ENCODE results near the gene ZNF75A.

ZNF75A gene

DNA sequence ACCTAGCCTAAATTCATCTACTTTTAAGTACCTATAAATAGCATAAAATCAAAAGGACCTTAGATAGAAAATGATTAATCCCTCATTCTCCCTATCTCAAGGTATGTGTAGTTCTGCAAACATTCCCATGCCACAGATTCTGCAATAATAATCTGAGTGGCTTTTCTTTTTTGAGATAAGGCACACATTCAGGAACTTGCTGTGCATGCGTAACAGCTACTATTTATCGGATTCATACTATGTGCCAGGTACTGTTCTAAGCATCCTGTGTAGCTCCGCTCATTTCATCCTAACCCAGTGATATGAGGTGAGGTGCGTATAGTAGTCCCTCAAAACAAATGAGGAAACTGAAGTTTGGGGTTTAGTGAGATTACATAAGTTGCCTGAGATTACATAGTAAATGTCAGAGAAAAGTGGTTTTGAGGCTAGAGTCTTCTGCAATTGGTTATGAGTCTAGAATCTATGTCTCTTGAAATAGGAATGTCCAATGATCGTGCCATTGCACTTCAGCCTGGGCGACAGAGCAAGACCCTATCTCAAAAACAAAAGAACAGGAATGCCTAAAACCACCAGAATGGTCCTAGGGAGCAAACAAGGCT, 24.0 kb upstream of the ZNF75A start:
- H3K79me2 ChIP-seq (ENCODE audit: low read length), result peaks cover 28% of the 10 kb centered on the region
- TF ChIP-seq EZH2 (optimal IDR thresholded peaks at IDR 0.05; ENCODE audit: low read depth, low read length) (no peak), EZH2phosphoT487 (IDR thresholded peaks at IDR 0.05; ENCODE audit: low read length) (no peak)
- TF ChIP-seq, protein P1, sequence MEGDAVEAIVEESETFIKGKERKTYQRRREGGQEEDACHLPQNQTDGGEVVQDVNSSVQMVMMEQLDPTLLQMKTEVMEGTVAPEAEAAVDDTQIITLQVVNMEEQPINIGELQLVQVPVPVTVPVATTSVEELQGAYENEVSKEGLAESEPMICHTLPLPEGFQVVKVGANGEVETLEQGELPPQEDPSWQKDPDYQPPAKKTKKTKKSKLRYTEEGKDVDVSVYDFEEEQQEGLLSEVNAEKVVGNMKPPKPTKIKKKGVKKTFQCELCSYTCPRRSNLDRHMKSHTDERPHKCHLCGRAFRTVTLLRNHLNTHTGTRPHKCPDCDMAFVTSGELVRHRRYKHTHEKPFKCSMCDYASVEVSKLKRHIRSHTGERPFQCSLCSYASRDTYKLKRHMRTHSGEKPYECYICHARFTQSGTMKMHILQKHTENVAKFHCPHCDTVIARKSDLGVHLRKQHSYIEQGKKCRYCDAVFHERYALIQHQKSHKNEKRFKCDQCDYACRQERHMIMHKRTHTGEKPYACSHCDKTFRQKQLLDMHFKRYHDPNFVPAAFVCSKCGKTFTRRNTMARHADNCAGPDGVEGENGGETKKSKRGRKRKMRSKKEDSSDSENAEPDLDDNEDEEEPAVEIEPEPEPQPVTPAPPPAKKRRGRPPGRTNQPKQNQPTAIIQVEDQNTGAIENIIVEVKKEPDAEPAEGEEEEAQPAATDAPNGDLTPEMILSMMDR (IDR thresholded peaks at IDR 0.05; ENCODE audit: low read length), result no peak
- no peak for DNase-seq
- no peaks in the 10 kb centered on the region for H3F3A ChIP-seq (ENCODE audit: insufficient read depth, low read length)
- H3K4me3 ChIP-seq (ENCODE audit: low read length), result no peak overlapping the region
- H3K9ac ChIP-seq (ENCODE audit: low read length), result no peak overlapping the region
- no peaks in the 10 kb centered on the region for H3K9me2 ChIP-seq (replicated peaks; ENCODE audit: insufficient read depth, low read length)
- H3K4me1 ChIP-seq (ENCODE audit: low read length), result no peaks in the 10 kb centered on the region
- H2AFZ ChIP-seq (ENCODE audit: low read length), result no peak overlapping the region
- H3K9me3 ChIP-seq (replicated peaks; ENCODE audit: insufficient read depth, low read length), result no peaks in the 10 kb centered on the region
- H4K20me1 ChIP-seq (ENCODE audit: insufficient read depth, low read length), result no peaks in the 10 kb centered on the region
- peaks cover 7% of the 10 kb centered on the region for H3K36me3 ChIP-seq (replicated peaks; ENCODE audit: insufficient read depth, low read length)
- peaks cover 25% of the 10 kb centered on the region; the same call in 1 of the 2 replicates for H3K27me3 ChIP-seq (replicated peaks; ENCODE audit: insufficient read depth, low read length)
- H3K4me2 ChIP-seq (ENCODE audit: low read depth, low read length), result no peak overlapping the region
- H3K27ac ChIP-seq (ENCODE audit: low read length), result no peak overlapping the region

DNA sequence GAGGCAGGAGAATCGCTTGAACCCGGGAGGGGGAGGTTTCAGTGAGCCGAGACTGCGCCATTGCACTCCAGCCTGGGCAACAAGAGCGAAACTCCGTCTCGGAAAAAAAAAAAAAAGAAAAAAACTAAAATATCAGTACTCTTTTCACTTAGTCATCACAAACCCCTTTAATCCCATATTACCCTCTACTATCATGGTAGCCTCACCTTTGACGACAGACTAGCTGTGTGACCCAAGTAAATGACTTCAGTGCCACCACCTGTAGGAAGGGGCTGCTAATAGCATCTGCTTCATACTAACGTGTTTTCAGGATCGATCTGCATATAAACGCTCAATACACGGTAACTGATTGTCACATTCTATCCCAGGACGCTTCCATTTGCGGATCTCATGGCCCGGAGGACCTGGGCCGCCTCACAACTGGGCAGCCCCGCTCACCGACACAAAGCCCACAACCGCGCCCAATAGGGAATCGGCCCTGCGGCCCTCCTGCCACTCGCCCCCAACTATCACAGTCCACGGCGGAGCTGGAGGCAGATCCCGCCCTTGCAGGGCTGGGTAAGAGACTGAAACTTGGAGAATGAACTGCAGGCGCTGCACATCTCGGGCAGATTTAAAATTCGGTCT, 23.1 kb upstream of the ZNF75A start:
- peaks cover 10% of the 10 kb centered on the region for H3K36me3 ChIP-seq (replicated peaks; ENCODE audit: insufficient read depth, low read length)
- H3K4me1 ChIP-seq (ENCODE audit: low read length), result no peaks in the 10 kb centered on the region
- H4K20me1 ChIP-seq (ENCODE audit: insufficient read depth, low read length), result no peaks in the 10 kb centered on the region
- no peaks in the 10 kb centered on the region for H3F3A ChIP-seq (ENCODE audit: insufficient read depth, low read length)
- H3K27me3 ChIP-seq (replicated peaks; ENCODE audit: insufficient read depth, low read length), result peaks cover 16% of the 10 kb centered on the region; the same call in 1 of the 2 replicates
- H2AFZ ChIP-seq (ENCODE audit: low read length), result peak overlapping the region; percentile 83
- peak overlapping the region; percentile 92 for H3K4me2 ChIP-seq (ENCODE audit: low read depth, low read length)
- no peaks in the 10 kb centered on the region for H3K9me2 ChIP-seq (replicated peaks; ENCODE audit: insufficient read depth, low read length)
- H3K27ac ChIP-seq (ENCODE audit: low read length), result peak overlapping the region; percentile 90; the same call in 1 of the 2 replicates
- peak overlapping the region; percentile 74 for H3K4me3 ChIP-seq (ENCODE audit: low read length)
- DNase-seq, result no peak
- peaks cover 29% of the 10 kb centered on the region for H3K79me2 ChIP-seq (ENCODE audit: low read length)
- peak overlapping the region; percentile 80 for H3K9ac ChIP-seq (ENCODE audit: low read length)
- no peaks in the 10 kb centered on the region for H3K9me3 ChIP-seq (replicated peaks; ENCODE audit: insufficient read depth, low read length)
- TF ChIP-seq, protein P1 (IDR thresholded peaks at IDR 0.05; ENCODE audit: low read length), result no peak
- TF ChIP-seq EZH2phosphoT487 (IDR thresholded peaks at IDR 0.05; ENCODE audit: low read length) (no peak), EZH2 (optimal IDR thresholded peaks at IDR 0.05; ENCODE audit: low read depth, low read length) (no peak)

DNA sequence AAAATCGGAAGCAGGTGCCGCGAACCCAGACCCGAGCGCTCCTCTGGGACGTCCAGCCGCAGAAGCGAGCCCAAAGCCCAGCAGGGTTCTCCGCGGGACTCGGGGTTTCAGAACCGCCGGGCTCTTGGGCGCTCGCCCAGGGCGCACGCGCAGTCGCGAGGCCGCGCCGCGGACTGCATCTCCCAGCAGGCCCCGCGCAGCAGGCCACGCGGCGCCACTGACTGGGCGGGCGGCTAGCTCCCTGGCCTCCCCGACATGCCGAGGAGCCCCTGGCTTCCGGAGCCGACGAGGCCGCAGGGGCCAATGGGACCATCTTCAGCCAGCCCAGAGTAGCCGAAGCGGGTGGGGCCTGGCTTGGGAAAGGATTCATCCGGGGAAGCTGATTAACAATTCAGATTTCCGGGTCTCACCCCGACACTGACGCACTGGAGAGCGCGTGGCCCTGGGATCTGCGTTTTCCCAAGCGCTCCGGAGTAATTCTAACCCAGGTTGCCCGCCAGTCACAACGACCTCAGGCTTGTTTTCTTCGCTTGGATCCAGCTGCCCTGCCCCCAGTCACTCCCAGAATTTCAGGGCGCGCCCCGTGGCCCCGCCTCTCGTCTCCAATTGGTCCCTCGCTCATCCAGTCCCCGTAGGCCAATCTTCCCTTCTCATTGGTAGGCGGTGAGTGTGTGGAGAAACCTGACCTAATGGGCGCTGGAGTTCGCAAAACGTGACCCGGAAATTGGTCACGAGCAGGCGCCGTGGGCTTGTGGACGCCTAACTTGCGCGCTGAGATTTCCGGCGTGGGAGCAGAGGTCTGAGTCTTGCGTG, 22.4 kb upstream of the ZNF75A start, which contains the start of gene ZNF263:
TSS of gene ZNF263 (plus strand) at position 762 of the 813 bp plus-strand sequence. CDS start 328 bp downstream, outside the sequence.
- Histone ChIP-seq H3K4me3 (ENCODE audit: low read length) (peak within 1 kb of the TSS; percentile 74), H3K79me2 (ENCODE audit: low read length) (peaks cover 29% of the 10 kb centered on the region), H3K4me1 (ENCODE audit: low read length) (no peaks in the 10 kb centered on the region), H3K4me2 (ENCODE audit: low read depth, low read length) (peak within 1 kb of the TSS; percentile 92), H3K9ac (ENCODE audit: low read length) (peak within 1 kb of the TSS; percentile 80), H3F3A (ENCODE audit: insufficient read depth, low read length) (no peaks in the 10 kb centered on the region), H3K36me3 (replicated peaks; ENCODE audit: insufficient read depth, low read length) (peaks cover 10% of the 10 kb centered on the region), H3K9me3 (replicated peaks; ENCODE audit: insufficient read depth, low read length) (no peaks in the 10 kb centered on the region), H3K9me2 (replicated peaks; ENCODE audit: insufficient read depth, low read length) (no peaks in the 10 kb centered on the region), H2AFZ (ENCODE audit: low read length) (peak within 1 kb of the TSS; percentile 83), H3K27me3 (replicated peaks; ENCODE audit: insufficient read depth, low read length) (peaks cover 8% of the 10 kb centered on the region; the same call in 1 of the 2 replicates), H3K27ac (ENCODE audit: low read length) (peak within 1 kb of the TSS; percentile 90), H4K20me1 (ENCODE audit: insufficient read depth, low read length) (no peaks in the 10 kb centered on the region)
- DNase-seq, result peak; percentile 94
- TF ChIP-seq EZH2 (optimal IDR thresholded peaks at IDR 0.05; ENCODE audit: low read depth, low read length), result no peak
- TF ChIP-seq EZH2phosphoT487 (IDR thresholded peaks at IDR 0.05; ENCODE audit: low read length), result no peak
- TF ChIP-seq, protein P1 (IDR thresholded peaks at IDR 0.05; ENCODE audit: low read length), result no peak
